GM10266 (cell line): ENCODE results near the gene RABL6.

ENCODE experiments used
- DNase-seq: peaks from one replicate; pipeline ENCODE4 v3.0.0; 2012; ENCODE audit errors: extremely low spot score
- TF ChIP-seq, protein P1 (sequence below): IDR thresholded peaks from 2 replicates; pipeline ENCODE4 v1.5.1; 2012; ENCODE audit warnings: mild to moderate bottlenecking, low read depth; ENCODE audit not compliant: control insufficient read depth, insufficient read depth; ENCODE audit errors: missing control alignments

The RABL6 gene

DNA sequence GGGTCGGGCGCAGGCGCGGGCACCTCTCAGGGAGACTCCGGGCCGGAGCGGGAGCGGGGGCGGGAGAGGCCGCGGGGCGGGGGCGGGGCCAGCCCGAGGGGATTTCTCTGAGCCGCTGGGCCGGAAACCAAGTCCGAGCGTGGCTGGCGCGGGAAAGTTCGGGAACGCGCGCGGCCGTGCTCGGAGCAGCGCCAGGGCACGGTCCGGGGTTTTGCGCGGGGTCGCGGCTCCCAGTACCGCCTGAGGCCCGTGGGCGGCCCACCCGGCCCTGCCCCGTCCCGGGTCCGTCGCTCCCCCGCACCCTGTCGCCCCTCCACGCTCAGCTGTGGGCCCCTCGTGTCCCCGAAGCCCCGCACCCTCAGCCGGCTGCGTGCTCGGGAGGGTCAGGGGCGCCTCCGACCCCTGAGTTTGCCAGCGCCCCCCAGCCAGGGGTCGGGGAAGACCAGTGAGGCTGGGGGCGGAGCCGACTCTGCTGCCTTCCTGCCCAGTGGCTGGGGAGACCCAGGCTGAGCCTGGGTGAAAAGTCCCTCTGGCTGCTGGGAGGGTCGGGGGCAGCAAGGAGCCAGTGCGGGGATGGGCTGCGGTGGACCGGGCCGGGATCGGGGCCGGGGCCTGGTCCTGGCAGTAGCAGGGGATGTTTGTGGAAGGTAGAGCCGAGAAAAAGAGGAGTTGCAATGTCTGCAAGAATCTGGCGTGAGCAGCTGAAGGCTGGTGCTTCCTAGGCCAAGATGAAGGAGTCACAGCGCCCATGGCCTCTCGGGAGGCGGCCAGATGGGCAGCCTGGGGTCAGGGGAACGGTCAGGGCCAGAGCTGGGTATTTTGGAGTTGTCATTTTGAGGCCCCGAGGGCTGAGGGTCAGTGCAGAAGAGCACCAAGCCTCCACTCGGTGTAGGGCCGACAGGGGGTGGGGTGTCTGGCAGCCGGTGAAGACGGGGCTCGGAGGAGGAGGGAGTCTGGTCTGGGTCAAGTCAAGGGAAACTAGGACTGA, 79.2 kb downstream of the RABL6 start:
- TF ChIP-seq, protein P1, sequence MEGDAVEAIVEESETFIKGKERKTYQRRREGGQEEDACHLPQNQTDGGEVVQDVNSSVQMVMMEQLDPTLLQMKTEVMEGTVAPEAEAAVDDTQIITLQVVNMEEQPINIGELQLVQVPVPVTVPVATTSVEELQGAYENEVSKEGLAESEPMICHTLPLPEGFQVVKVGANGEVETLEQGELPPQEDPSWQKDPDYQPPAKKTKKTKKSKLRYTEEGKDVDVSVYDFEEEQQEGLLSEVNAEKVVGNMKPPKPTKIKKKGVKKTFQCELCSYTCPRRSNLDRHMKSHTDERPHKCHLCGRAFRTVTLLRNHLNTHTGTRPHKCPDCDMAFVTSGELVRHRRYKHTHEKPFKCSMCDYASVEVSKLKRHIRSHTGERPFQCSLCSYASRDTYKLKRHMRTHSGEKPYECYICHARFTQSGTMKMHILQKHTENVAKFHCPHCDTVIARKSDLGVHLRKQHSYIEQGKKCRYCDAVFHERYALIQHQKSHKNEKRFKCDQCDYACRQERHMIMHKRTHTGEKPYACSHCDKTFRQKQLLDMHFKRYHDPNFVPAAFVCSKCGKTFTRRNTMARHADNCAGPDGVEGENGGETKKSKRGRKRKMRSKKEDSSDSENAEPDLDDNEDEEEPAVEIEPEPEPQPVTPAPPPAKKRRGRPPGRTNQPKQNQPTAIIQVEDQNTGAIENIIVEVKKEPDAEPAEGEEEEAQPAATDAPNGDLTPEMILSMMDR, result no peak
- DNase-seq, result peak; percentile 76

- peak; percentile 19 for DNase-seq
- TF ChIP-seq, protein P1, result no peak
Observed at GRCh38 chr9:136888454-136888853, 80.7 kb downstream of the RABL6 start.

GRCh38 chr9:136889858-136890257, 82.1 kb downstream of the RABL6 start:
- no peak for DNase-seq
- TF ChIP-seq, protein P1, result no peak

GRCh38 chr9:136890661-136891060, 82.9 kb downstream of the RABL6 start:
- TF ChIP-seq, protein P1, result no peak
- DNase-seq, result no peak
